A673 (cell line): Measurements from ENCODE around the gene FILIP1.

Source experiments
- EZH2 ChIP-seq: fragments of 200-600 bp; sonication (generic); IDR thresholded peaks from 2 replicates; pipeline ENCODE4 v1.6.1; 2017; ENCODE audit warnings: borderline replicate concordance, low read depth, mild to moderate bottlenecking, mixed read lengths, antibody characterized with exemption, low read length; ENCODE audit not compliant: poor library complexity, severe bottlenecking
- TF ChIP-seq, protein P1 (sequence below): fragments of 300-800, 200-600 bp; sonication (generic); conservative IDR thresholded peaks from 2 replicates; pipeline ENCODE4 v1.5.1; 2017; ENCODE audit warnings: low read depth, mild to moderate bottlenecking, antibody characterized with exemption, low read length, moderate library complexity, mixed read lengths

- TF ChIP-seq, protein P1, sequence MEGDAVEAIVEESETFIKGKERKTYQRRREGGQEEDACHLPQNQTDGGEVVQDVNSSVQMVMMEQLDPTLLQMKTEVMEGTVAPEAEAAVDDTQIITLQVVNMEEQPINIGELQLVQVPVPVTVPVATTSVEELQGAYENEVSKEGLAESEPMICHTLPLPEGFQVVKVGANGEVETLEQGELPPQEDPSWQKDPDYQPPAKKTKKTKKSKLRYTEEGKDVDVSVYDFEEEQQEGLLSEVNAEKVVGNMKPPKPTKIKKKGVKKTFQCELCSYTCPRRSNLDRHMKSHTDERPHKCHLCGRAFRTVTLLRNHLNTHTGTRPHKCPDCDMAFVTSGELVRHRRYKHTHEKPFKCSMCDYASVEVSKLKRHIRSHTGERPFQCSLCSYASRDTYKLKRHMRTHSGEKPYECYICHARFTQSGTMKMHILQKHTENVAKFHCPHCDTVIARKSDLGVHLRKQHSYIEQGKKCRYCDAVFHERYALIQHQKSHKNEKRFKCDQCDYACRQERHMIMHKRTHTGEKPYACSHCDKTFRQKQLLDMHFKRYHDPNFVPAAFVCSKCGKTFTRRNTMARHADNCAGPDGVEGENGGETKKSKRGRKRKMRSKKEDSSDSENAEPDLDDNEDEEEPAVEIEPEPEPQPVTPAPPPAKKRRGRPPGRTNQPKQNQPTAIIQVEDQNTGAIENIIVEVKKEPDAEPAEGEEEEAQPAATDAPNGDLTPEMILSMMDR: no peak
- no peak for TF ChIP-seq EZH2
Measured at GRCh38 chr6:75490706-75491105, 2.9 kb downstream of the FILIP1 start.
